Ovary (tissue), 9 donors: Measurements from ENCODE around the gene COL18A1. TPM values are rescaled to one million over a fixed set of nuclear protein-coding genes. Genes with fewer than 3 reads are reported as not detected.

Source experiments
- DNase-seq, 5 donors: peaks; one replicate each; pipeline ENCODE4 v3.0.0-alpha.2; 2019 to 2020
- H3K27ac ChIP-seq, 2 donors: fragments of 200-600 bp; one replicate each; pipeline versions ENCODE4 v1.5.1 to v1.8.0; 2019 to 2022
- H3K27me3 ChIP-seq: fragments of 200-600 bp; one replicate; pipeline ENCODE4 v1.8.0; 2022
- H3K36me3 ChIP-seq: fragments of 200-600 bp; sonication (generic); one replicate; pipeline ENCODE4 v1.5.1; 2019
- H3K4me1 ChIP-seq: one replicate; pipeline ENCODE4 v1.8.1; 2013; ENCODE audit warnings: mild to moderate bottlenecking, moderate library complexity; ENCODE audit not compliant: insufficient read depth
- H3K4me3 ChIP-seq: fragments of 200-600 bp; sonication (generic); one replicate; pipeline ENCODE4 v1.5.1; 2017
- H3K9me3 ChIP-seq, 2 donors: fragments of 200-600 bp in 1 of 2; sonication (generic) in 1 of 2; one replicate each; pipeline versions ENCODE4 v1.5.1 to v1.8.1; 2013 to 2019; ENCODE audit warnings: mild to moderate bottlenecking in 1 of 2, moderate library complexity in 1 of 2
- EP300 ChIP-seq: sonication (generic); formaldehyde crosslinking; IDR thresholded peaks from one replicate; pipeline ENCODE4 v1.6.1; 2017; ENCODE audit warnings: antibody characterized with exemption
- POLR2A ChIP-seq: fragments of 450-650 bp; IDR thresholded peaks from one replicate; pipeline ENCODE4 v1.6.1; 2017; ENCODE audit warnings: antibody characterized with exemption, mild to moderate bottlenecking, moderate library complexity
- whole genome bisulfite sequencing, 3 donors: extraction: QIAGEN DNeasy Blood & Tissue Kit in 1 of 3; methylation state at CpG; one replicate each; pipeline versions ENCODE4 v1.1.5 to v1.1.7; 2013 to 2017; 5-methylcytosine and 5-hydroxymethylcytosine counted together
- intact Hi-C, 4 donors: fragments of 100-400 bp; cut with DNase I; formaldehyde crosslinking; loops; one replicate each; pipeline versions ENCODE4 v1.11.0 to v1.15.1; 2022 to 2023
- polyA plus RNA-seq, 2 donors: library from polyadenylated mRNA; stranded (reverse); fragments of 200-250 nt in 1 of 2; fragments of 350-450 nt in 1 of 2; fragmentation: Illumina TruSeq in 1 of 2; extraction: RNeasy Lipid Tissue Mini Kit (QIAGEN cat#74804) in 1 of 2; gene quantifications; one replicate each; pipeline ENCODE4 v1.2.3, GENCODE V29; 2013 to 2014
- total RNA-seq, 7 donors: library from RNA; depleted of rRNA in 2 of 7; stranded (reverse); fragments of >200 nt in 2 of 7; fragmentation: NEBNext Ultra II Directional in 3 of 7; extraction: Animal tissue kit (Norgen Biotek cat#: 25700) in 3 of 7; gene quantifications; one replicate each; pipeline versions ENCODE4 v1.1.0 to v1.2.4, GENCODE V29; 2016 to 2023
- TF ChIP-seq, protein P1 (sequence below), 3 donors: fragments of 450-650 bp in 2 of 3; fragments of 200-600 bp in 1 of 3; IDR thresholded peaks; one replicate each; pipeline versions ENCODE4 v1.5.1 to v1.8.0; 2016 to 2022; ENCODE audit warnings: antibody characterized with exemption in 3 of 3, mild to moderate bottlenecking in 1 of 3
- donor health status: DM: no; HTN: no; CAD: no; lungs with moderate emphysema.
- donor health status: DM: no; HTN: no; CAD: no.
- donor health status: Bipolar disorder and iron deficiency.
- donor health status: DM: yes; HTN: yes; CAD: no.
- donor health status: DM: no; HTN: no; CAD: no.
- donor health status: DM: yes; HTN: yes; CAD: no.

Gene COL18A1
- total and polyA plus RNA-seq, 9 donors = 11.1 to 353 (median 268) TPM

DNA sequence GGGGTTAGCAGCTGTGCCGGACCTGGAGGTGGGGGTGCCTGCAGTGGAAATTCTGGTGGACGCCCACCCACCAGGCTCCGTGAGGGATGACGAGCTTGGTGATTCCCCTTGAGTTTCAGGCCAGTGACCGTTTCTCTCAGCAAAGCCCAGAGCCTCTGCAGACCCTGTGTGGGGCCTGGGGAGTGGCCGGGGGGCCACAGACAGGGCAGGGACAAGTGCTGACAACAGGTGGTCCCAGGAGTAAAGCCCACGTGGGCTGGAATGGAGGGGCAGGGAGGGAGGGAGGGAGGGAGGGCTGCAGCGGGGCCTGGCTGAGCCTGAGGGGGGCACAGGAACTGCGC, 52.8 kb downstream of the COL18A1 start:
- DNase-seq = peak in 1 of 5 donors; percentile 34
- no peaks in the 10 kb centered on the region for H3K27me3 ChIP-seq
- 79 to 82% (median 82%) methylated on average over 8 to 9 of the region's 9 CpGs for WGBS, 3 donors
- no peak overlapping the region for H3K27ac ChIP-seq
- intact Hi-C loops = loop anchor here in 1 of 4 donors (10.0 kb wide), 1 partner anchor 313 kb away; no protein-coding TSS in a partner anchor
- TF ChIP-seq EP300 (no peak), POLR2A (no peak)
- TF ChIP-seq, protein P1, sequence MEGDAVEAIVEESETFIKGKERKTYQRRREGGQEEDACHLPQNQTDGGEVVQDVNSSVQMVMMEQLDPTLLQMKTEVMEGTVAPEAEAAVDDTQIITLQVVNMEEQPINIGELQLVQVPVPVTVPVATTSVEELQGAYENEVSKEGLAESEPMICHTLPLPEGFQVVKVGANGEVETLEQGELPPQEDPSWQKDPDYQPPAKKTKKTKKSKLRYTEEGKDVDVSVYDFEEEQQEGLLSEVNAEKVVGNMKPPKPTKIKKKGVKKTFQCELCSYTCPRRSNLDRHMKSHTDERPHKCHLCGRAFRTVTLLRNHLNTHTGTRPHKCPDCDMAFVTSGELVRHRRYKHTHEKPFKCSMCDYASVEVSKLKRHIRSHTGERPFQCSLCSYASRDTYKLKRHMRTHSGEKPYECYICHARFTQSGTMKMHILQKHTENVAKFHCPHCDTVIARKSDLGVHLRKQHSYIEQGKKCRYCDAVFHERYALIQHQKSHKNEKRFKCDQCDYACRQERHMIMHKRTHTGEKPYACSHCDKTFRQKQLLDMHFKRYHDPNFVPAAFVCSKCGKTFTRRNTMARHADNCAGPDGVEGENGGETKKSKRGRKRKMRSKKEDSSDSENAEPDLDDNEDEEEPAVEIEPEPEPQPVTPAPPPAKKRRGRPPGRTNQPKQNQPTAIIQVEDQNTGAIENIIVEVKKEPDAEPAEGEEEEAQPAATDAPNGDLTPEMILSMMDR (IDR thresholded peaks at IDR 0.05) = no peak
- peaks cover 15% of the 10 kb centered on the region for H3K4me1 ChIP-seq
- H3K4me3 ChIP-seq = no peak overlapping the region
- H3K9me3 ChIP-seq = no peaks in the 10 kb centered on the region
- H3K36me3 ChIP-seq = no peaks in the 10 kb centered on the region

DNA sequence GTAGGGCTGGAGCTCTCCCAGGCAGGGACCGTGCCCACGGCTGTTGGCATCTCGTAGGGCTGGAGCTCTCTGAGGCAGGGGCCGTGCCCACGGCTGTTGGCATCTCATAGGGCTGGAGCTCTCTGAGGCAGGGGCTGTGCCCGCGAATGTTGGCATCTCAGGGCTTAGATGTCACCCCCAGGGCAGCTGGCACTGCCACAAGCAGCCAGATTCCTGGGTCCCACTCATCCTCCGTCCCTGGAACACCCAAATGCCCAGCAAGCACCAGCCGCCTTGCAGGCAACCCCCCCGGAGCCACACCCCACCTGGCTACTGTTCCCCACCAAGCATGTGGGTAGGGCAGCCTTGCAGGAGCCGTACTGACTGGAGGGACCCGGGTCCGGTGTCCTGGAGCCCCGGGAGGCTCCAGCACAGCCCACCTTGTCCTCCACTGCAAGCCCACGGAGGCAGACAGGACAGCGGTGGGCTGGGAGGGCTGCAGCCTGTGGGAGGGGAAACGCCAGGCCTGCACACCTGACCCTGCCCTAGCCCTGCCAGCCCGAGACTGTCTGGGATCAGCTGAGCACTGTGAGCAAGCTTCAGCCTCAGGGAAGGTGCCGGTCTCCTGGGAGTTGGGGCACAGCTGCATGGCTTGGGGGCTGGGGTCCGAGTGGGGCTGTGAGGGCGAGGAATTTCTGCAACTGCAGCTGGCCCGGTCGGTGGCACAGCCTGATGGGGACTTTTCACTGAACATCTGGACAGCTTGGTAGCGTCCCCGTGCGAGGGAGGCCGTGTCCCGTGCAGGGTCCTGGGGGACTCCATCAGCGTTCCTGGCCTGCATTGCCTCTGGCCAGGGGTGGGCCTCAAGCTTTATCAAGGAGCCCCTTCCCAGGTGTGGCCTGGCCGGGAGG, 53.6 kb downstream of the COL18A1 start:
- WGBS, 3 donors = 68 to 87% (median 84%) methylated on average over 21 to 30 of the region's 30 CpGs
- peak in 1 of 5 donors; percentile 38 for DNase-seq
- H3K36me3 ChIP-seq = no peaks in the 10 kb centered on the region
- no peaks in the 10 kb centered on the region for H3K9me3 ChIP-seq
- TF ChIP-seq, protein P1 (IDR thresholded peaks at IDR 0.05) = no peak
- no peak for TF ChIP-seq POLR2A
- no peak overlapping the region for H3K27ac ChIP-seq
- H3K4me3 ChIP-seq = no peak overlapping the region
- intact Hi-C loops = loop anchor here in 1 of 4 donors (10.0 kb wide), 1 partner anchor 314 kb away; no protein-coding TSS in a partner anchor
- no peaks in the 10 kb centered on the region for H3K27me3 ChIP-seq
- H3K4me1 ChIP-seq = peaks cover 15% of the 10 kb centered on the region

DNA sequence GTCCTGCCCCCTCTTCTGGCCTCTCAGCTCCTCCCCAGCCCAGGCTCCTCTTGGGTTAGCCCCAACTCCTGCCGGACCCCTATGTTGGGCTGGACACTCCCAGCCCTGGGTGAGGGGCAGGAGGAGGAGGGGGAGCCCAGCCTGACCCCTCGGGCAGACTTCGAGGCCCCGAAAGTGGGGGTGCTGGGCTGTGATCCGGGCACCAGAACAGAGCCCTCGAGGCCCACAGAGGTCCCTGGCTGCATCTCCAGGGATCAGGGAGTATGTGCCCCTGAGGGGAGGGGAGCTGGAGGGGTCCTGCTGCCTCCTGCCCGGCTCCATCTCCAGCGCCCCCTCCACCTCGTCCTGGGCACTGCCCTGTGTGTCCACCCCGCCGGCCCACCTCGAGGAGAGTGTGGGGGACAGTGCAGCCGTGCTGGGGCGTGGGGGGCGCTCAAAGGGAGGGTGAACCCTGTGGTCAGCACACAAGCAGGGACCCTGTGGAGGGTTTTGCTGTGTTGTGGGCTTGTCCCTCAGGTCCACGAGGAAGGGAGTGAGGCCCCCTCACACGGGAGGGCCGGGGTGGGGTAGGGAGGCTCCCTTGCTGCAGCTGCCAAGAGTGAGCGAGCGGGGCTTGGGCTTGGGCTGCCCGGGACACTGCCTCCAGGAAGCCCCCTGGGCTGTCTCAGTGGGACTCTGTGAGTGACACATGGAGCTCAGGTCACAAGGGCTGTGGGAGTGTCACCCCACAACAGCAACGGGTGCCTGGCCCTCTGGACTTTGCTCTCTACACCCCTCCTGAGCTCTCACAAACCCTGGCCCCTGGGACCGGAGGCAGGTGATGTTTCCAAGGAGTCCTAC, 54.4 kb downstream of the COL18A1 start:
- Histone ChIP-seq H3K27me3 (no peaks in the 10 kb centered on the region), H3K4me1 (peaks cover 10% of the 10 kb centered on the region), H3K9me3 (no peaks in the 10 kb centered on the region), H3K4me3 (no peak overlapping the region), H3K27ac (no peak overlapping the region), H3K36me3 (no peaks in the 10 kb centered on the region)
- no peak for TF ChIP-seq EP300
- no peak for TF ChIP-seq POLR2A
- TF ChIP-seq, protein P1 (IDR thresholded peaks at IDR 0.05) = no peak
- 78 to 84% (median 83%) methylated on average over 21 to 23 of the region's 23 CpGs for whole genome bisulfite sequencing, 3 donors
- intact Hi-C loops = loop anchor here in 1 of 4 donors (10.0 kb wide), 1 partner anchor 315 kb away; no protein-coding TSS in a partner anchor
- peak in 1 of 5 donors; percentile 38 for DNase-seq

DNA sequence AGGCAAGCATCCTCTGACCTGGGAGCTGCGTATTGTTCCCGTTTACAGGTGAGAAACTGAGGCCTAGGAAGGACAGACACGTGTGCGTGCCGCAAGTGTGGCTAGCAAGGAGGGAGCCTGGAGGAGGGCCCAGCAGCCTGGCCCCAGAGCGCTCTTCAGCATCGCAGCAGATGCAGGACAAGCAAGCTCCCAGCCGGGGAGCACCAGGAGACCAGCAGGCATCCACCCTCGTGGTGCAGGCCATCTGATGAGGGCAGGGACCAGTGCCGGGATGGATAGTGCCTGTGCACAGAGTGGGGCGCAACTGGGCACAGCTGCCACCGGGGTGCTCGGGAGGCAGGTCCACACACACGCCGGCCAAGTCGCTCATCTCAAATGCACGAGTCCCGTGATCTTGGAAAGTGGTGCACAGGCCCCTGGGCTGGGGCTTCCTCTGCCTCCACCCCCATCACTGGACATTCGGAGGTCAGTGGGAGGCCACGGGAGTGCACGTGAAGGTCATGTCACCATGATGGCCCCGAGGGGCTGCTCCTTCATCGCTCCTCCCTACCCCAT, 55.1 kb downstream of the COL18A1 start:
- H3K4me1 ChIP-seq = peaks cover 7% of the 10 kb centered on the region
- peak in 2 of 5 donors; percentile 27 to 35 for DNase-seq
- TF ChIP-seq, protein P1 (IDR thresholded peaks at IDR 0.05) = no peak
- TF ChIP-seq EP300 (no peak), POLR2A (no peak)
- no peak overlapping the region for H3K4me3 ChIP-seq
- 78 to 91% (median 84%) methylated on average over 23 of the region's 23 CpGs for whole genome bisulfite sequencing, 3 donors
- no peaks in the 10 kb centered on the region for H3K9me3 ChIP-seq
- H3K27ac ChIP-seq = no peak overlapping the region
- intact Hi-C loops = no loop called here
- H3K27me3 ChIP-seq = no peaks in the 10 kb centered on the region
- H3K36me3 ChIP-seq = no peaks in the 10 kb centered on the region
